Activated CD8-positive, alpha-beta T cell treated with anti-CD3 and anti-CD28 coated beads for 36 hours (primary cell): Measurements from ENCODE around the gene ALS2CL. TPM values are rescaled to one million over a fixed set of nuclear protein-coding genes. Genes with fewer than 3 reads are reported as not detected.
A peak's percentile ranks its signal among the peaks of the same experiment; 100 is the strongest.

Experiments used
- ATAC-seq: fragments of 200-7000 bp; cut with Tn5 transposase; one replicate; pipeline ENCODE4 v1.10.0; 2021; ENCODE audit warnings: mild to moderate bottlenecking, moderate library complexity
- CTCF ChIA-PET: fragments of 350-600 bp; sonication (Branson Sonifier 250); formaldehyde crosslinking; loops from one replicate; lab custom pipeline; 2021; ENCODE audit warnings: antibody characterized with exemption; lab: Charles Lee
- POLR2A ChIA-PET: fragments of 350-600 bp; sonication (Branson Sonifier 250); formaldehyde crosslinking; loops from one replicate; lab custom pipeline; 2021; ENCODE audit warnings: antibody characterized with exemption; lab: Charles Lee
- DNase-seq: peaks from one replicate; pipeline ENCODE4 v3.0.0-alpha.2; 2020
- H3K27ac Mint-ChIP-seq: one replicate; pipeline ENCODE4 v1.8.0; 2021; ENCODE audit warnings: mild to moderate bottlenecking, mixed read lengths
- H3K27me3 Mint-ChIP-seq: one replicate; pipeline ENCODE4 v1.8.0; 2021; ENCODE audit warnings: mixed read lengths
- H3K36me3 Mint-ChIP-seq: one replicate; pipeline ENCODE4 v1.8.0; 2021; ENCODE audit warnings: low read depth, mixed read lengths
- H3K4me1 Mint-ChIP-seq: one replicate; pipeline ENCODE4 v1.8.0; 2021; ENCODE audit warnings: low read depth, mixed read lengths
- H3K4me3 Mint-ChIP-seq: one replicate; pipeline ENCODE4 v1.8.0; 2021; ENCODE audit warnings: mild to moderate bottlenecking, moderate library complexity, mixed read lengths
- H3K9me3 Mint-ChIP-seq: one replicate; pipeline ENCODE4 v1.8.0; 2021; ENCODE audit warnings: mixed read lengths
- intact Hi-C: fragments of 100-400 bp; cut with micrococcal nuclease; formaldehyde crosslinking; loops from one replicate; pipeline ENCODE4 v1.10.0; 2022
- total RNA-seq, 2 experiments: library from RNA; stranded (reverse); gene quantifications; one replicate each; pipeline ENCODE4 v1.2.3, GENCODE V29; 2021
- TF ChIP-seq, protein P1 (sequence below): fragments of 200-600 bp; IDR thresholded peaks from one replicate; pipeline ENCODE4 v1.8.0; 2022; ENCODE audit warnings: antibody characterized with exemption, mild to moderate bottlenecking

The ALS2CL gene
- total RNA-seq, 2 experiments from 2014 or later, result 1.7 to 2.0 TPM

DNA sequence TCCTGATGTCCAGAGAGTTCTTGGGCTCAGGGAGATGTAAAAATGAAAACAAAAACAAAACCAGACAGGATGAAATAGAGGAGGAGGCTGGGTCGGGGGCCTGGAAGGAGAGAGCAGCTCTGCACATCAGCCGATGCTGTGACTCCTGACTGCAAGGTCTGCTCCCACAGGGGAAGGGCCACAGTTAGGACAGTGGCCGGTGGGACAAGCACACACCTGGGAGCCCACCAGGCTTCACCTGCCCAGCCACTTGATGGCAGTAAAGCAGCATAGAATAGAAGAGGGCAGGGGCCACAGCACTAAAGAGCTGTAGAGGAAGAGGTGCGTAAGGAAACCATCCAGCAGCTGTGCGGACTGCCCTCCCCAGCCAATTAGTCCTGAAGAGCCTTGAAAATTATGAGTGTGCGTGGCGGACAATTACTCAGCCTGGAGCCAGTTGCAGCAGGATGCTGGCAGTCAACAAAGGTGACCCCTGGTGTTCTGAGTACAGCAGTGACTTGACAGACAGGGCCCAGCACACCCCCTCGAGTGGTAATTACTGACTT is 29.8 kb downstream of the ALS2CL start:
- Mint-ChIP-seq H3K4me3 (no peak overlapping the region), H3K36me3 (no peaks in the 10 kb centered on the region), H3K4me1 (no peaks in the 10 kb centered on the region), H3K9me3 (no peaks in the 10 kb centered on the region), H3K27me3 (no peaks in the 10 kb centered on the region), H3K27ac (no peak overlapping the region)
- ATAC-seq (peak; percentile 51), DNase-seq (no peak)
- TF ChIP-seq, protein P1, sequence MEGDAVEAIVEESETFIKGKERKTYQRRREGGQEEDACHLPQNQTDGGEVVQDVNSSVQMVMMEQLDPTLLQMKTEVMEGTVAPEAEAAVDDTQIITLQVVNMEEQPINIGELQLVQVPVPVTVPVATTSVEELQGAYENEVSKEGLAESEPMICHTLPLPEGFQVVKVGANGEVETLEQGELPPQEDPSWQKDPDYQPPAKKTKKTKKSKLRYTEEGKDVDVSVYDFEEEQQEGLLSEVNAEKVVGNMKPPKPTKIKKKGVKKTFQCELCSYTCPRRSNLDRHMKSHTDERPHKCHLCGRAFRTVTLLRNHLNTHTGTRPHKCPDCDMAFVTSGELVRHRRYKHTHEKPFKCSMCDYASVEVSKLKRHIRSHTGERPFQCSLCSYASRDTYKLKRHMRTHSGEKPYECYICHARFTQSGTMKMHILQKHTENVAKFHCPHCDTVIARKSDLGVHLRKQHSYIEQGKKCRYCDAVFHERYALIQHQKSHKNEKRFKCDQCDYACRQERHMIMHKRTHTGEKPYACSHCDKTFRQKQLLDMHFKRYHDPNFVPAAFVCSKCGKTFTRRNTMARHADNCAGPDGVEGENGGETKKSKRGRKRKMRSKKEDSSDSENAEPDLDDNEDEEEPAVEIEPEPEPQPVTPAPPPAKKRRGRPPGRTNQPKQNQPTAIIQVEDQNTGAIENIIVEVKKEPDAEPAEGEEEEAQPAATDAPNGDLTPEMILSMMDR, result peak; percentile 15
- intact Hi-C loops, result no loop called here
- POLR2A ChIA-PET, result no interaction called here
- CTCF ChIA-PET, result interaction anchor here (0.9 to 1.2 kb wide), 3 partner anchors 175 to 232 kb away, joined by 3 to 4 read pairs (median 3); no protein-coding TSS in a partner anchor

DNA sequence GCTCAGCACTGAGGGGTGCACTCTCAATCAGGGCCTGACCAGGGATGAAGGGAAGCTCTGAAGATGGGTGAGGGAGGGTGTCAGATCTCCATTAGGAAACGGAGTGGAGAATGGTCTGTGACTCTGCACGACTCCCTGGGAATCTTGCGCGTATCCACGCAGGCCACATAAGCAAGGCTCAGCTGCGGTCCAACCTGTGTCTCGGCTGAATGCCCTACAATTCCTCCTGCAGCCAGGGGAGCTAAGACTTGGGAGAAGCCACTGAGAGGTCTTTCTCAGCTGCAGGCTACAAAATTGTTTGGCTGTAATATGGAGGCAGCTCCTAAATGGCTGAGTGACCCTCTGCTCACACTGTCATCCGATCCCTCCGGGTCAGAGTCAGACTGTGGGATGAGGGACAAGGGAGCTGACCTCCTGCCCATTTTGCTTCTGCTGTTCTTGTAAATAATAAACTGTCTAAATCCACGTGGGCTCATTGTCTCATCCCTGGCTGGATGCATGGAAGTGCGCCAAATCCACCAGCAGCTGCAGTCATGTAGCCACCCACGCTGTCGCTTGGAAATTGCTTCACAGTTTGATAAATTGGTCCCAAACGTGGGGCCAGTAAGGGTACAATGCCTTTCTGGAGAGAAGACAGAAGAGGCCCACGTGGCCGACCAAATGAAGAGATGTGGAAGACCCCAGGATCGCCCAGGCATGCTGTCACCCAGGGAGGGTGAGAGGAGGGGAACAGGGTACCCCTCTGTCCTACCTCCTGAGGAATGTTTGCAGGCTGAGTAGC is 30.5 kb downstream of the ALS2CL start:
- no peaks in the 10 kb centered on the region for H3K9me3 Mint-ChIP-seq
- H3K27me3 Mint-ChIP-seq, result no peaks in the 10 kb centered on the region
- no peak for DNase-seq
- H3K27ac Mint-ChIP-seq, result no peak overlapping the region
- intact Hi-C loops, result no loop called here
- H3K4me1 Mint-ChIP-seq, result no peaks in the 10 kb centered on the region
- no peaks in the 10 kb centered on the region for H3K36me3 Mint-ChIP-seq
- TF ChIP-seq, protein P1, result no peak
- CTCF ChIA-PET, result interaction anchor here (0.9 to 1.1 kb wide), 2 partner anchors 174 to 233 kb away, joined by 3 read pairs; no protein-coding TSS in a partner anchor
- ATAC-seq, result no peak
- POLR2A ChIA-PET, result interaction anchor here (0.7 kb wide), 1 partner anchor 909 kb away, joined by 3 read pairs; no protein-coding TSS in a partner anchor
- H3K4me3 Mint-ChIP-seq, result no peak overlapping the region

DNA sequence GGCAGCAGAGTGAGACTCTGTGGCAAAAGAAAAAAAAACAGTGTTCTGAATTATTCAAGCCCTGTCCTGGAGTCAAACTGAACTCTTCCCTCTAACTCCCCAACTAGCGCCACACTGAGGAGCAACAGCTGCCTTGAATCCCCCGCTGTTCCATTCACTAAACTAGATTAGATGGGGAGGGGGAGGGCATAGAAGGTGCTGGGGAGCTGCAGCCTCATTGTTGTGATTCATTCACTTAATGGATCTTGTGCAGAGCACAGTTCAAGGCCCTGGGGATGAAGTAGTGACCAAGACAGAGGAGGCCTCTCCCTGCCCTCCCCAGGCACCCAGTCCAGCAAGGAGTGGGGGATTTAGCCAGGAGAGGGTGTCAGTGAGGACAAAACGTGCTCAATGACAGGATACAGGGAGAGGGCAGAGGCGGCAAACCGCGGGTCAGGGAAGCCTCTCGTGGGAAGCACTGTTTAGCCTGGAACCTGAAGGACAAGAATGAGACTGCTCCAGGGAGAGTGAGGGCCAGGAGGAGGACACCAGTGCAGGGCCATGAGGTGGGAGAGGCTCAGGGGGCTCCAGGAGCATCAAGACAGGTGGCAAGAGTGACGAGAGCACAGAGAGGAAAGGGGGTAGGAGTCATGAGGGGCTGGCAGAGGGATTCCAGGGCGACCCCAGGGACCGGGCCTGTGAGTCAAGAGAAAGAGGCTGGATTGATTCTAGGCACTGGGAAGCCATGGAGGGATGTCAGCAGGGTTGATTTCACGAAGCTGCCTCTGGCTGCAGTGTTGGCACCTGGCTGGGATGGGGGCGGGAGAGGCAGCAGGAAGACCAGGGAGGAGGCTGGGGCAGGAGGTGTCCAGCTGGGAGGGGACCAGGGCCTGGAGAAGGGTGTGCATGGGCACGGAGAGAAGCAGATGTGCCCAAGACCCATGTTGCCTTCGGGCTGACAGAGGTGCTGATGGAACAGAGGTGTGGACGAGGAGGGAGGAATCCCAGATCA is 31.4 kb downstream of the ALS2CL start:
- ChIA-PET POLR2A (interaction anchor here (0.7 kb wide), 1 partner anchor 908 kb away, joined by 3 read pairs; no protein-coding TSS in a partner anchor), CTCF (interaction anchor here (1.1 kb wide), 1 partner anchor 173 kb away, joined by 3 read pairs; no protein-coding TSS in a partner anchor)
- no peaks in the 10 kb centered on the region for H3K4me1 Mint-ChIP-seq
- no peak for DNase-seq
- intact Hi-C loops, result no loop called here
- no peak for ATAC-seq
- H3K9me3 Mint-ChIP-seq, result no peaks in the 10 kb centered on the region
- no peaks in the 10 kb centered on the region for H3K27me3 Mint-ChIP-seq
- H3K36me3 Mint-ChIP-seq, result no peaks in the 10 kb centered on the region
- TF ChIP-seq, protein P1, result no peak
- H3K4me3 Mint-ChIP-seq, result no peak overlapping the region
- no peak overlapping the region for H3K27ac Mint-ChIP-seq

DNA sequence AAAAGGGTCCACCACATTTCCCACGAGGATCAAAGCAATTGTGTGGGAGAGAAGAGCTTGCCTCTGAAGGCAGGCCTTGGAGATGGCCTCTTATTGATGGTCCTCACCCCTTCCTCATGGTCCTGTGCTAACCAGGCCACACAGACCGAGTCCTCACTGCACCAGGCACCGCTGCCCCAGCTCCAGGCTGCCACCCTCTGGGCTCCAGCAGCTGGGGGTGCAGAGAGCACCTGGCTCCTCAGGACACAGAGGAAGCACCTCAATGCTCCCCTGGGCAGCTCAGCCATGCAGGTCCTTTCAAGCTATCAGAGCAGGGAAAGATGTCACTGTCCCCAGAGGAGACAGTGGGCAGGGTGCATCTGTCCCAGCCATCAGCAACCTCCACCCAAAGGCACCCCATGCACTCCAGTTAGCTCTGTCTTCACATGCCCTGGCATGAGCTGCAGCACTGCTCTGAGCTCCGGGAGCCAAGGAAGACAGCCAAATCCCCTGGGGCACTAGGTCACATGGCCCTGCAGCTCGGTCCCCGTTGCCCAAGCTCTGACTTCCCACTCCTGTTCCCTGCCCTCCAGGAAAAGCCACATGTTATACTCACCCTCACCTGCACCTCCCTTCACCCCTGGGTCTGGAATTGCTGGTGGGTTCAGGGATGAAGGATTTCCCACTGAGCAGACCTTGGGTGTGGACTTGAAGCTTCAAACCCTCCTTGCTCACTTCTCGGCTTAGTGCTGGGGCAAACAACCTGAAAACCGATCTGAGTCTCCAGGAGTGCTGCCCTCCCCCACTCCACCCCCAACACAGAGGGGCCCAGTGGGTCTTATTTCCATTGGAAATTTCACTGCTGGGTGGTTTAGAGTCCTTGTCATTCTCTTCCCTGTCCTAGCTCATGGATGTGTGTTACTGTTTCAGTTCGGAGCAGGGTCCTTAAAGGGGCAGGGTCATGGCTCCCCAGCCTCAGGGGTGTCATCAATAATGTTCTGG is 32.6 kb downstream of the ALS2CL start:
- TF ChIP-seq, protein P1, result no peak
- intact Hi-C loops, result no loop called here
- POLR2A ChIA-PET, result no interaction called here
- H3K9me3 Mint-ChIP-seq, result no peaks in the 10 kb centered on the region
- DNase-seq (no peak), ATAC-seq (no peak)
- CTCF ChIA-PET, result interaction anchor here (1.0 to 1.1 kb wide), 2 partner anchors 32 to 172 kb away, joined by 3 to 4 read pairs; no protein-coding TSS in a partner anchor
- H3K4me1 Mint-ChIP-seq, result no peaks in the 10 kb centered on the region
- no peak overlapping the region for H3K27ac Mint-ChIP-seq
- H3K36me3 Mint-ChIP-seq, result no peaks in the 10 kb centered on the region
- no peak overlapping the region for H3K4me3 Mint-ChIP-seq
- H3K27me3 Mint-ChIP-seq, result no peaks in the 10 kb centered on the region
